ENCODE data around the gene HIVEP3.

DNA sequence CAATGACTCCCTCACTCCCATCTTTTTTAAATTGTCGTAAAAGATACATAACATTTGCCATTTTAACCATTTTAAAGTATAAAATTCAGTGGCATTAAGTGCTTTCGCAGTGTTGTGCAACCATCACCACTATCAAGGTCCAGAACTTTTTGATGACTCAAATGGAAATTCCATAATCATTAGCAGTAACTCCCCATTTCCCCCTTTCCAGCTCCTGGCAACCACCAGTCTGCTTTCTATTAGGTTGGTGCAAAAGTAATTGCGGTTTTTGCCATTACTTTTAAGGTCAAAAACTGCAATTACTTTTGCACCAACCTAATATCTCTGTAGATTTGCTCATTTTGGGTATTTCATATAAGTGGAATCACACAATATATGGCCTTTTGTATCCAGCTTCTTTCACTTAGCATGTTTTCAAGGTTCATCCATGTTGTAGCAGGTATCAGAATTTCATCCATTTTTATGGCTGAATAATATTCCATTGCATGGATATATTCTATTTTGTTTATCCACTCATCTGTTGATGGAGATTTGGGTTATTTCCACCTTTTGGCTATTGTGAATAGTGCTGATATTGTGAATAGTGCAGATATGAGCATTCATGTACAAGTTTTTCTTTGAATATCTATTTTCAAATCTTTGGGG lies 159.7 kb downstream of the HIVEP3 start:
- TF ChIP-seq, protein P1, sequence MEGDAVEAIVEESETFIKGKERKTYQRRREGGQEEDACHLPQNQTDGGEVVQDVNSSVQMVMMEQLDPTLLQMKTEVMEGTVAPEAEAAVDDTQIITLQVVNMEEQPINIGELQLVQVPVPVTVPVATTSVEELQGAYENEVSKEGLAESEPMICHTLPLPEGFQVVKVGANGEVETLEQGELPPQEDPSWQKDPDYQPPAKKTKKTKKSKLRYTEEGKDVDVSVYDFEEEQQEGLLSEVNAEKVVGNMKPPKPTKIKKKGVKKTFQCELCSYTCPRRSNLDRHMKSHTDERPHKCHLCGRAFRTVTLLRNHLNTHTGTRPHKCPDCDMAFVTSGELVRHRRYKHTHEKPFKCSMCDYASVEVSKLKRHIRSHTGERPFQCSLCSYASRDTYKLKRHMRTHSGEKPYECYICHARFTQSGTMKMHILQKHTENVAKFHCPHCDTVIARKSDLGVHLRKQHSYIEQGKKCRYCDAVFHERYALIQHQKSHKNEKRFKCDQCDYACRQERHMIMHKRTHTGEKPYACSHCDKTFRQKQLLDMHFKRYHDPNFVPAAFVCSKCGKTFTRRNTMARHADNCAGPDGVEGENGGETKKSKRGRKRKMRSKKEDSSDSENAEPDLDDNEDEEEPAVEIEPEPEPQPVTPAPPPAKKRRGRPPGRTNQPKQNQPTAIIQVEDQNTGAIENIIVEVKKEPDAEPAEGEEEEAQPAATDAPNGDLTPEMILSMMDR (IDR thresholded peaks at IDR 0.05) = no peak
- no peak for TF ChIP-seq POLR2AphosphoS5 (IDR thresholded peaks at IDR 0.05)
